ENCODE measurements around the gene EIF4A3.

DNA sequence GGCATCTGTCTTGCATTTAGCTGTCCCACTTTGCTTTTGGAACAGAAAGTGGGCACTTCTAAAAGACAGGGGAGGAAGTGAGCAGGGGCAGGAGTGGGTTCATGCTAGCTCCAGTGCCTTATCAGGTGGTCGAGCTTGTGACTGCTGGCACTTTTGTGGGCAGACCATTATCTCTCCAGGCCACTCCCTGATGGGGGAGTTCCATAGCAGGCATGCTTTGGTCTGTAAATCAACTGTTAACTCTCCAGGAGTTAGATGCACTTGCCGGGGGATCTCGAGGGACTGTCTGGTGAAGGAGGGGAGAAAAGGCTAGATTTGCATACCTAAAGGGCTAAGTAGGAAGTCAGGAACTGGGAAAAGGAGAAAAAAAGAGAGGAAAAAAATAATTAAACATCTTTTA is 13.6 kb upstream of the EIF4A3 start:
- TF ChIP-seq, protein P1, sequence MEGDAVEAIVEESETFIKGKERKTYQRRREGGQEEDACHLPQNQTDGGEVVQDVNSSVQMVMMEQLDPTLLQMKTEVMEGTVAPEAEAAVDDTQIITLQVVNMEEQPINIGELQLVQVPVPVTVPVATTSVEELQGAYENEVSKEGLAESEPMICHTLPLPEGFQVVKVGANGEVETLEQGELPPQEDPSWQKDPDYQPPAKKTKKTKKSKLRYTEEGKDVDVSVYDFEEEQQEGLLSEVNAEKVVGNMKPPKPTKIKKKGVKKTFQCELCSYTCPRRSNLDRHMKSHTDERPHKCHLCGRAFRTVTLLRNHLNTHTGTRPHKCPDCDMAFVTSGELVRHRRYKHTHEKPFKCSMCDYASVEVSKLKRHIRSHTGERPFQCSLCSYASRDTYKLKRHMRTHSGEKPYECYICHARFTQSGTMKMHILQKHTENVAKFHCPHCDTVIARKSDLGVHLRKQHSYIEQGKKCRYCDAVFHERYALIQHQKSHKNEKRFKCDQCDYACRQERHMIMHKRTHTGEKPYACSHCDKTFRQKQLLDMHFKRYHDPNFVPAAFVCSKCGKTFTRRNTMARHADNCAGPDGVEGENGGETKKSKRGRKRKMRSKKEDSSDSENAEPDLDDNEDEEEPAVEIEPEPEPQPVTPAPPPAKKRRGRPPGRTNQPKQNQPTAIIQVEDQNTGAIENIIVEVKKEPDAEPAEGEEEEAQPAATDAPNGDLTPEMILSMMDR (IDR thresholded peaks at IDR 0.05; ENCODE audit: low read depth, low read length, missing input control), result no peak
- TF ChIP-seq, protein P2, sequence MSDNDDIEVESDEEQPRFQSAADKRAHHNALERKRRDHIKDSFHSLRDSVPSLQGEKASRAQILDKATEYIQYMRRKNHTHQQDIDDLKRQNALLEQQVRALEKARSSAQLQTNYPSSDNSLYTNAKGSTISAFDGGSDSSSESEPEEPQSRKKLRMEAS (IDR thresholded peaks at IDR 0.05), result no peak
- TF ChIP-seq, protein P3, sequence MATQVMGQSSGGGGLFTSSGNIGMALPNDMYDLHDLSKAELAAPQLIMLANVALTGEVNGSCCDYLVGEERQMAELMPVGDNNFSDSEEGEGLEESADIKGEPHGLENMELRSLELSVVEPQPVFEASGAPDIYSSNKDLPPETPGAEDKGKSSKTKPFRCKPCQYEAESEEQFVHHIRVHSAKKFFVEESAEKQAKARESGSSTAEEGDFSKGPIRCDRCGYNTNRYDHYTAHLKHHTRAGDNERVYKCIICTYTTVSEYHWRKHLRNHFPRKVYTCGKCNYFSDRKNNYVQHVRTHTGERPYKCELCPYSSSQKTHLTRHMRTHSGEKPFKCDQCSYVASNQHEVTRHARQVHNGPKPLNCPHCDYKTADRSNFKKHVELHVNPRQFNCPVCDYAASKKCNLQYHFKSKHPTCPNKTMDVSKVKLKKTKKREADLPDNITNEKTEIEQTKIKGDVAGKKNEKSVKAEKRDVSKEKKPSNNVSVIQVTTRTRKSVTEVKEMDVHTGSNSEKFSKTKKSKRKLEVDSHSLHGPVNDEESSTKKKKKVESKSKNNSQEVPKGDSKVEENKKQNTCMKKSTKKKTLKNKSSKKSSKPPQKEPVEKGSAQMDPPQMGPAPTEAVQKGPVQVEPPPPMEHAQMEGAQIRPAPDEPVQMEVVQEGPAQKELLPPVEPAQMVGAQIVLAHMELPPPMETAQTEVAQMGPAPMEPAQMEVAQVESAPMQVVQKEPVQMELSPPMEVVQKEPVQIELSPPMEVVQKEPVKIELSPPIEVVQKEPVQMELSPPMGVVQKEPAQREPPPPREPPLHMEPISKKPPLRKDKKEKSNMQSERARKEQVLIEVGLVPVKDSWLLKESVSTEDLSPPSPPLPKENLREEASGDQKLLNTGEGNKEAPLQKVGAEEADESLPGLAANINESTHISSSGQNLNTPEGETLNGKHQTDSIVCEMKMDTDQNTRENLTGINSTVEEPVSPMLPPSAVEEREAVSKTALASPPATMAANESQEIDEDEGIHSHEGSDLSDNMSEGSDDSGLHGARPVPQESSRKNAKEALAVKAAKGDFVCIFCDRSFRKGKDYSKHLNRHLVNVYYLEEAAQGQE (IDR thresholded peaks at IDR 0.05), result no peak
- TF ChIP-seq, protein P4, sequence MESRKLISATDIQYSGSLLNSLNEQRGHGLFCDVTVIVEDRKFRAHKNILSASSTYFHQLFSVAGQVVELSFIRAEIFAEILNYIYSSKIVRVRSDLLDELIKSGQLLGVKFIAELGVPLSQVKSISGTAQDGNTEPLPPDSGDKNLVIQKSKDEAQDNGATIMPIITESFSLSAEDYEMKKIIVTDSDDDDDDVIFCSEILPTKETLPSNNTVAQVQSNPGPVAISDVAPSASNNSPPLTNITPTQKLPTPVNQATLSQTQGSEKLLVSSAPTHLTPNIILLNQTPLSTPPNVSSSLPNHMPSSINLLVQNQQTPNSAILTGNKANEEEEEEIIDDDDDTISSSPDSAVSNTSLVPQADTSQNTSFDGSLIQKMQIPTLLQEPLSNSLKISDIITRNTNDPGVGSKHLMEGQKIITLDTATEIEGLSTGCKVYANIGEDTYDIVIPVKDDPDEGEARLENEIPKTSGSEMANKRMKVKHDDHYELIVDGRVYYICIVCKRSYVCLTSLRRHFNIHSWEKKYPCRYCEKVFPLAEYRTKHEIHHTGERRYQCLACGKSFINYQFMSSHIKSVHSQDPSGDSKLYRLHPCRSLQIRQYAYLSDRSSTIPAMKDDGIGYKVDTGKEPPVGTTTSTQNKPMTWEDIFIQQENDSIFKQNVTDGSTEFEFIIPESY (IDR thresholded peaks at IDR 0.05), result no peak
- no peak for TF ChIP-seq GABPA (IDR thresholded peaks at IDR 0.05 in 1 of 2, conservative IDR thresholded peaks at IDR 0.05 in 1 of 2)

All from liver (tissue), 3 donors.